ENCODE data around the gene MED19. TPM values are rescaled to one million over a fixed set of nuclear protein-coding genes. Genes with fewer than 3 reads are reported as not detected.

MED19 gene
- total and polyA plus RNA-seq, 3 donors from 2014 or later: 48.3 to 52.3 (median 49.9) TPM

GRCh38 chr11:57679396-57679795 lies 32.6 kb downstream of the MED19 start:
- H3K4me3 ChIP-seq: no peak overlapping the region
- intact Hi-C loops (cut with DNase I; ENCODE audit: low total_unique reads): no loop called here
- H3K9me3 ChIP-seq: no peaks in the 10 kb centered on the region
- peaks cover 10% of the 10 kb centered on the region for H3K4me1 ChIP-seq
- TF ChIP-seq POLR2A (IDR thresholded peaks at IDR 0.05): no peak
- no peak for TF ChIP-seq CTCF (IDR thresholded peaks at IDR 0.05)
- H3K27ac ChIP-seq: no peak overlapping the region
- 89 to 100% methylated on average over 2 to 4 of the region's 4 CpGs for WGBS, 2 donors
- H3K36me3 ChIP-seq (ENCODE audit: low read depth, missing control alignments): no peaks in the 10 kb centered on the region
- DNase-seq: no peak
- no peaks in the 10 kb centered on the region for H3K27me3 ChIP-seq

- intact Hi-C loops (cut with DNase I; ENCODE audit: low total_unique reads): no loop called here
- TF ChIP-seq POLR2A (IDR thresholded peaks at IDR 0.05) (no peak), CTCF (IDR thresholded peaks at IDR 0.05) (no peak)
- DNase-seq: peak; percentile 2
- Histone ChIP-seq H3K4me1 (peaks cover 10% of the 10 kb centered on the region), H3K9me3 (no peaks in the 10 kb centered on the region), H3K27me3 (no peaks in the 10 kb centered on the region), H3K36me3 (ENCODE audit: low read depth, missing control alignments) (no peaks in the 10 kb centered on the region), H3K4me3 (no peak overlapping the region), H3K27ac (no peak overlapping the region)
- 92 to 93% methylated on average over 3 of the region's 3 CpGs for WGBS, 2 donors
Measured at GRCh38 chr11:57675176-57675941, 36.7 kb downstream of the MED19 start.

- intact Hi-C loops (cut with DNase I; ENCODE audit: low total_unique reads): no loop called here
- no peaks in the 10 kb centered on the region for H3K36me3 ChIP-seq (ENCODE audit: low read depth, missing control alignments)
- no peaks in the 10 kb centered on the region for H3K9me3 ChIP-seq
- peaks cover under 1% of the 10 kb centered on the region for H3K4me1 ChIP-seq
- TF ChIP-seq POLR2A (IDR thresholded peaks at IDR 0.05): no peak
- TF ChIP-seq CTCF (IDR thresholded peaks at IDR 0.05): no peak
- no peaks in the 10 kb centered on the region for H3K27me3 ChIP-seq
- no peak overlapping the region for H3K27ac ChIP-seq
- DNase-seq: no peak
- no peak overlapping the region for H3K4me3 ChIP-seq
Measured at GRCh38 chr11:57674251-57674650, 37.8 kb downstream of the MED19 start.

- H3K4me3 ChIP-seq: peak overlapping the region; percentile 97 to 99
- H3K27me3 ChIP-seq: no peaks in the 10 kb centered on the region
- no peak for DNase-seq
- H3K9me3 ChIP-seq: no peaks in the 10 kb centered on the region
- H3K27ac ChIP-seq: peak overlapping the region; percentile 95 to 96
- peaks cover 4% of the 10 kb centered on the region for H3K4me1 ChIP-seq
- intact Hi-C loops (cut with DNase I; ENCODE audit: low total_unique reads): no loop called here
- no peaks in the 10 kb centered on the region for H3K36me3 ChIP-seq (ENCODE audit: low read depth, missing control alignments)
- 0% methylated on average over 16 to 31 of the region's 31 CpGs for WGBS, 2 donors
- TF ChIP-seq POLR2A (IDR thresholded peaks at IDR 0.05) (no peak), CTCF (IDR thresholded peaks at IDR 0.05) (no peak)
Measured at GRCh38 chr11:57668434-57668782, 43.6 kb downstream of the MED19 start.

Measured in testis (tissue), 3 donors.